WTC11 (cell line): ENCODE results near the gene CBY2. TPM values are rescaled to one million over a fixed set of nuclear protein-coding genes. Genes with fewer than 3 reads are reported as not detected.
A peak's percentile ranks its signal among the peaks of the same experiment; 100 is the strongest.

Source experiments
- ATAC-seq: fragments of 200-7000 bp; cut with Tn5 transposase; 2 replicates; pipeline ENCODE4 v1.10.0; 2021; ENCODE audit warnings: mild to moderate bottlenecking, moderate library complexity
- CTCF ChIA-PET: fragments of 300-600 bp; sonication (Branson Sonifier 250); formaldehyde crosslinking; loops from one replicate; lab custom pipeline; 2021; ENCODE audit warnings: antibody characterized with exemption; lab: Charles Lee
- POLR2A ChIA-PET: fragments of 350-600 bp; sonication (Branson Sonifier 250); formaldehyde crosslinking; loops from one replicate; lab custom pipeline; 2021; ENCODE audit warnings: antibody characterized with exemption; lab: Charles Lee
- DNase-seq: peaks from one replicate; pipeline ENCODE4 v3.0.0; 2021; ENCODE audit warnings: low spot score
- H3K27ac Mint-ChIP-seq: 2 replicates; pipeline ENCODE4 v1.8.0; 2021; ENCODE audit warnings: mixed read lengths
- H3K27me3 Mint-ChIP-seq: 2 replicates; pipeline ENCODE4 v1.8.0; 2021; ENCODE audit warnings: low read depth, mild to moderate bottlenecking, moderate library complexity, mixed read lengths
- H3K36me3 Mint-ChIP-seq: 2 replicates; pipeline ENCODE4 v1.8.0; 2021; ENCODE audit warnings: mixed read lengths
- H3K4me1 Mint-ChIP-seq: 2 replicates; pipeline ENCODE4 v1.8.0; 2022; ENCODE audit warnings: mixed read lengths
- H3K4me3 Mint-ChIP-seq: 2 replicates; pipeline ENCODE4 v1.8.0; 2021; ENCODE audit warnings: mild to moderate bottlenecking, moderate library complexity, mixed read lengths
- H3K9me3 Mint-ChIP-seq: 2 replicates; pipeline ENCODE4 v1.8.0; 2021; ENCODE audit warnings: mixed read lengths
- ESRRA ChIP-seq: sonication (generic); formaldehyde crosslinking; IDR thresholded peaks from 2 replicates; pipeline ENCODE4 v1.8.1; 2022; ENCODE audit warnings: mild to moderate bottlenecking, missing genetic modification reagents, borderline replicate concordance
- ETV6 ChIP-seq: sonication (generic); formaldehyde crosslinking; IDR thresholded peaks from 2 replicates; pipeline ENCODE4 v1.8.1; 2022; ENCODE audit warnings: mild to moderate bottlenecking, missing genetic modification reagents
- FOXP1 ChIP-seq: sonication (generic); formaldehyde crosslinking; IDR thresholded peaks from 2 replicates; pipeline ENCODE4 v1.8.0; 2022; ENCODE audit warnings: missing genetic modification reagents, mild to moderate bottlenecking, moderate library complexity, borderline replicate concordance
- GABPB1 ChIP-seq: sonication (generic); formaldehyde crosslinking; IDR thresholded peaks from 2 replicates; pipeline ENCODE4 v1.8.1; 2023; ENCODE audit warnings: mild to moderate bottlenecking, missing genetic modification reagents
- GTF2I ChIP-seq: fragments of 250-450 bp; sonication (Bioruptor Pico); conservative IDR thresholded peaks from 2 replicates; pipeline ENCODE4 v1.4.0; 2021; ENCODE audit warnings: mild to moderate bottlenecking
- JUN ChIP-seq: sonication (generic); formaldehyde crosslinking; IDR thresholded peaks from 2 replicates; pipeline ENCODE4 v1.8.0; 2023; ENCODE audit warnings: mild to moderate bottlenecking, missing genetic modification reagents
- KAT7 ChIP-seq: sonication (generic); formaldehyde crosslinking; IDR thresholded peaks from 2 replicates; pipeline ENCODE4 v1.8.1; 2023; ENCODE audit warnings: missing genetic modification reagents, mild to moderate bottlenecking, borderline replicate concordance
- MAX ChIP-seq: sonication (generic); formaldehyde crosslinking; IDR thresholded peaks from 2 replicates; pipeline ENCODE4 v1.8.0; 2022; ENCODE audit warnings: mild to moderate bottlenecking, missing genetic modification reagents
- OVOL2 ChIP-seq: fragments of 250-450 bp; sonication (Bioruptor Pico); IDR thresholded peaks from 2 replicates; pipeline ENCODE4 v1.9.0; 2021; ENCODE audit warnings: mild to moderate bottlenecking, borderline replicate concordance
- RORB ChIP-seq: fragments of 250-450 bp; sonication (Bioruptor Pico); IDR thresholded peaks from 2 replicates; pipeline ENCODE4 v1.9.0; 2021; ENCODE audit warnings: mild to moderate bottlenecking
- SMAD3 ChIP-seq: sonication (generic); formaldehyde crosslinking; IDR thresholded peaks from 2 replicates; pipeline ENCODE4 v1.8.0; 2022; ENCODE audit warnings: missing genetic modification reagents, mild to moderate bottlenecking, borderline replicate concordance
- TEAD4 ChIP-seq: sonication (generic); formaldehyde crosslinking; IDR thresholded peaks from 2 replicates; pipeline ENCODE4 v1.8.0; 2022; ENCODE audit warnings: mild to moderate bottlenecking, missing genetic modification reagents
- ZNF671 ChIP-seq: fragments of 250-450 bp; sonication (Bioruptor Pico); IDR thresholded peaks from 2 replicates; pipeline ENCODE4 v1.8.0; 2021; ENCODE audit warnings: mild to moderate bottlenecking
- ZSCAN18 ChIP-seq: fragments of 250-450 bp; sonication (Bioruptor Pico); IDR thresholded peaks from 2 replicates; pipeline ENCODE4 v2.1.2; 2022; ENCODE audit warnings: mild to moderate bottlenecking, moderate library complexity
- total RNA-seq: library from RNA; stranded (reverse); gene quantifications from 3 replicates; pipeline ENCODE4 v1.2.3, GENCODE V29; 2021
- TF ChIP-seq, protein P1 (sequence below): fragments of 200-600 bp; IDR thresholded peaks from 2 replicates; pipeline ENCODE4 v1.8.0; 2022; ENCODE audit warnings: antibody characterized with exemption
- TF ChIP-seq, protein P2 (sequence below): sonication (generic); formaldehyde crosslinking; IDR thresholded peaks from 2 replicates; pipeline ENCODE4 v1.8.1; 2022; ENCODE audit warnings: missing genetic modification reagents, borderline replicate concordance
- TF ChIP-seq, protein P3 (sequence below): sonication (generic); formaldehyde crosslinking; conservative IDR thresholded peaks from 2 replicates; pipeline ENCODE4 v1.8.1; 2022; ENCODE audit warnings: mild to moderate bottlenecking, missing genetic modification reagents
- TF ChIP-seq, protein P4 (sequence below): fragments of 250-450 bp; sonication (Bioruptor Pico); IDR thresholded peaks from 2 replicates; pipeline ENCODE4 v1.9.0; 2021; ENCODE audit warnings: moderate library complexity, mild to moderate bottlenecking, inconsistent platforms, borderline replicate concordance

The CBY2 gene
- total RNA-seq, 1 experiment from 2014 or later = 0.74 TPM

DNA sequence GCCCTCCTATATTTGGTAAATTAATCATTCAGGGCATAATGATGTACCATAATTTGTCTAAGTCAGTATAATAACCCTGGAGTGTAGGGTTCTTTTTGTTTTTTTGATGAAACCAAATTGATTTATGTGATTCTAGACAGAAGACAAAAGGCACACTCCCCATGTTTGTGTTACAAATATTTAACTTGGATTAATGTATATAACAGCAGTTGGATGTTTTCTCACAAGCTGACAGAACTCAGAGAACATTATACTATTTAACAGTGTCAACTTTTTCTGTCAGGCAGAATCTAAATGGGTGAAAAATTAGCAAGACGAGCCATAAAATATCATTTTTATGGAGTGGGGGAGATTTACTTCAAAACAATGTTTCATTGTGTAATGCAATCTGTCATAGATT is 15.2 kb downstream of the CBY2 start:
- H3K9me3 Mint-ChIP-seq = no peaks in the 10 kb centered on the region
- ChIA-PET POLR2A (no interaction called here), CTCF (interaction anchor here (0.7 to 1.1 kb wide), 6 partner anchors 11 to 94 kb away, joined by 3 to 6 read pairs (median 4); no protein-coding TSS in a partner anchor)
- TF ChIP-seq MAX (CRISPR knock-in tag) (no peak), TEAD4 (CRISPR knock-in tag) (no peak), OVOL2 (CRISPR knock-in tag) (no peak), GABPB1 (CRISPR knock-in tag) (no peak), RORB (CRISPR knock-in tag) (no peak), KAT7 (CRISPR knock-in tag) (no peak)
- no peaks in the 10 kb centered on the region for H3K27me3 Mint-ChIP-seq
- no peak overlapping the region for H3K4me3 Mint-ChIP-seq
- no peak overlapping the region for H3K27ac Mint-ChIP-seq
- H3K4me1 Mint-ChIP-seq = peaks cover 4% of the 10 kb centered on the region; the same call in 1 of the 2 replicates
- DNase-seq (no peak), ATAC-seq (no peak)
- H3K36me3 Mint-ChIP-seq = no peaks in the 10 kb centered on the region

GRCh38 chr13:45718063-45718462 is 15.9 kb downstream of the CBY2 start:
- ChIA-PET CTCF (interaction anchor here (0.8 to 1.1 kb wide), 4 partner anchors 34 to 95 kb away, joined by 3 to 5 read pairs (median 4); no protein-coding TSS in a partner anchor), POLR2A (no interaction called here)
- Mint-ChIP-seq H3K4me1 (peaks cover 4% of the 10 kb centered on the region), H3K9me3 (no peaks in the 10 kb centered on the region), H3K36me3 (no peaks in the 10 kb centered on the region), H3K27me3 (no peaks in the 10 kb centered on the region), H3K4me3 (no peak overlapping the region), H3K27ac (no peak overlapping the region)
- TF ChIP-seq KAT7 (CRISPR knock-in tag) = no peak
- TF ChIP-seq, protein P1, sequence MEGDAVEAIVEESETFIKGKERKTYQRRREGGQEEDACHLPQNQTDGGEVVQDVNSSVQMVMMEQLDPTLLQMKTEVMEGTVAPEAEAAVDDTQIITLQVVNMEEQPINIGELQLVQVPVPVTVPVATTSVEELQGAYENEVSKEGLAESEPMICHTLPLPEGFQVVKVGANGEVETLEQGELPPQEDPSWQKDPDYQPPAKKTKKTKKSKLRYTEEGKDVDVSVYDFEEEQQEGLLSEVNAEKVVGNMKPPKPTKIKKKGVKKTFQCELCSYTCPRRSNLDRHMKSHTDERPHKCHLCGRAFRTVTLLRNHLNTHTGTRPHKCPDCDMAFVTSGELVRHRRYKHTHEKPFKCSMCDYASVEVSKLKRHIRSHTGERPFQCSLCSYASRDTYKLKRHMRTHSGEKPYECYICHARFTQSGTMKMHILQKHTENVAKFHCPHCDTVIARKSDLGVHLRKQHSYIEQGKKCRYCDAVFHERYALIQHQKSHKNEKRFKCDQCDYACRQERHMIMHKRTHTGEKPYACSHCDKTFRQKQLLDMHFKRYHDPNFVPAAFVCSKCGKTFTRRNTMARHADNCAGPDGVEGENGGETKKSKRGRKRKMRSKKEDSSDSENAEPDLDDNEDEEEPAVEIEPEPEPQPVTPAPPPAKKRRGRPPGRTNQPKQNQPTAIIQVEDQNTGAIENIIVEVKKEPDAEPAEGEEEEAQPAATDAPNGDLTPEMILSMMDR = peak; percentile 61
- TF ChIP-seq, protein P2, sequence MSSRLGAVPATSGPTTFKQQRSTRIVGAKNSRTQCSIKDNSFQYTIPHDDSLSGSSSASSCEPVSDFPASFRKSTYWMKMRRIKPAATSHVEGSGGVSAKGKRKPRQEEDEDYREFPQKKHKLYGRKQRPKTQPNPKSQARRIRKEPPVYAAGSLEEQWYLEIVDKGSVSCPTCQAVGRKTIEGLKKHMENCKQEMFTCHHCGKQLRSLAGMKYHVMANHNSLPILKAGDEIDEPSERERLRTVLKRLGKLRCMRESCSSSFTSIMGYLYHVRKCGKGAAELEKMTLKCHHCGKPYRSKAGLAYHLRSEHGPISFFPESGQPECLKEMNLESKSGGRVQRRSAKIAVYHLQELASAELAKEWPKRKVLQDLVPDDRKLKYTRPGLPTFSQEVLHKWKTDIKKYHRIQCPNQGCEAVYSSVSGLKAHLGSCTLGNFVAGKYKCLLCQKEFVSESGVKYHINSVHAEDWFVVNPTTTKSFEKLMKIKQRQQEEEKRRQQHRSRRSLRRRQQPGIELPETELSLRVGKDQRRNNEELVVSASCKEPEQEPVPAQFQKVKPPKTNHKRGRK (CRISPR knock-in tag) = no peak
- TF ChIP-seq, protein P3, sequence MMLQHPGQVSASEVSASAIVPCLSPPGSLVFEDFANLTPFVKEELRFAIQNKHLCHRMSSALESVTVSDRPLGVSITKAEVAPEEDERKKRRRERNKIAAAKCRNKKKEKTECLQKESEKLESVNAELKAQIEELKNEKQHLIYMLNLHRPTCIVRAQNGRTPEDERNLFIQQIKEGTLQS (CRISPR knock-in tag) = no peak
- DNase-seq (no peak), ATAC-seq (peak; percentile 91)

GRCh38 chr13:45718992-45719391 is 16.9 kb downstream of the CBY2 start:
- CTCF ChIA-PET = interaction anchor here (1.5 kb wide), 1 partner anchor 10 kb away, joined by 9 read pairs; no protein-coding TSS in a partner anchor
- TF ChIP-seq SMAD3 (CRISPR knock-in tag) = no peak
- no peak for TF ChIP-seq ESRRA (CRISPR knock-in tag)
- TF ChIP-seq FOXP1 (CRISPR knock-in tag) = no peak
- TF ChIP-seq GTF2I = no peak
- no peak for TF ChIP-seq ETV6 (CRISPR knock-in tag)
- TF ChIP-seq, protein P4, sequence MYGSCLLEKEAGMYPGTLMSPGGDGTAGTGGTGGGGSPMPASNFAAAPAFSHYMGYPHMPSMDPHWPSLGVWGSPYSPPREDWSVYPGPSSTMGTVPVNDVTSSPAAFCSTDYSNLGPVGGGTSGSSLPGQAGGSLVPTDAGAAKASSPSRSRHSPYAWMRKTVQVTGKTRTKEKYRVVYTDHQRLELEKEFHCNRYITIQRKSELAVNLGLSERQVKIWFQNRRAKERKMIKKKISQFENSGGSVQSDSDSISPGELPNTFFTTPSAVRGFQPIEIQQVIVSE = no peak
- TF ChIP-seq ZNF671 (CRISPR knock-in tag) = no peak
- TF ChIP-seq ZSCAN18 (CRISPR knock-in tag) = no peak
- no peak for TF ChIP-seq JUN (CRISPR knock-in tag)

More at GRCh38 chr13:45718992-45719391, 16.9 kb downstream of the CBY2 start:
- POLR2A ChIA-PET = no interaction called here
- H3K27ac Mint-ChIP-seq = no peak overlapping the region
- H3K36me3 Mint-ChIP-seq = no peaks in the 10 kb centered on the region
- no peaks in the 10 kb centered on the region for H3K27me3 Mint-ChIP-seq
- peaks cover 14% of the 10 kb centered on the region for H3K4me1 Mint-ChIP-seq
- ATAC-seq = no peak
- no peak for DNase-seq
- no peaks in the 10 kb centered on the region for H3K9me3 Mint-ChIP-seq
- no peak overlapping the region for H3K4me3 Mint-ChIP-seq
